ENCODE measurements around the gene RIOK1.

GRCh38 chr6:7411328-7411727 is 21.7 kb downstream of the RIOK1 start:
- TF ChIP-seq, protein P1, sequence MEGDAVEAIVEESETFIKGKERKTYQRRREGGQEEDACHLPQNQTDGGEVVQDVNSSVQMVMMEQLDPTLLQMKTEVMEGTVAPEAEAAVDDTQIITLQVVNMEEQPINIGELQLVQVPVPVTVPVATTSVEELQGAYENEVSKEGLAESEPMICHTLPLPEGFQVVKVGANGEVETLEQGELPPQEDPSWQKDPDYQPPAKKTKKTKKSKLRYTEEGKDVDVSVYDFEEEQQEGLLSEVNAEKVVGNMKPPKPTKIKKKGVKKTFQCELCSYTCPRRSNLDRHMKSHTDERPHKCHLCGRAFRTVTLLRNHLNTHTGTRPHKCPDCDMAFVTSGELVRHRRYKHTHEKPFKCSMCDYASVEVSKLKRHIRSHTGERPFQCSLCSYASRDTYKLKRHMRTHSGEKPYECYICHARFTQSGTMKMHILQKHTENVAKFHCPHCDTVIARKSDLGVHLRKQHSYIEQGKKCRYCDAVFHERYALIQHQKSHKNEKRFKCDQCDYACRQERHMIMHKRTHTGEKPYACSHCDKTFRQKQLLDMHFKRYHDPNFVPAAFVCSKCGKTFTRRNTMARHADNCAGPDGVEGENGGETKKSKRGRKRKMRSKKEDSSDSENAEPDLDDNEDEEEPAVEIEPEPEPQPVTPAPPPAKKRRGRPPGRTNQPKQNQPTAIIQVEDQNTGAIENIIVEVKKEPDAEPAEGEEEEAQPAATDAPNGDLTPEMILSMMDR (IDR thresholded peaks at IDR 0.05) = no peak
- no peak for TF ChIP-seq POLR2AphosphoS5 (IDR thresholded peaks at IDR 0.05; ENCODE audit: insufficient read depth in 1 of 2, low read depth in 1 of 2)
- no peak for TF ChIP-seq POLR2A (IDR thresholded peaks at IDR 0.05)

Data from vagina (tissue), 2 donors.